OCI-LY3 (cell line): ENCODE measurements around the gene FOXI1.

Experiments
- H2AFZ ChIP-seq: fragments of 200-600, 300-600 bp; shearing (Covaris generic); 2 replicates; pipeline ENCODE4 v1.6.0; 2014; ENCODE audit warnings: antibody characterized with exemption, low read depth, low read length
- H3K27ac ChIP-seq: fragments of 200-600, 300-600 bp; sonication (generic); 2 replicates; pipeline ENCODE4 v1.5.1; 2014; ENCODE audit warnings: mild to moderate bottlenecking, low read length, moderate library complexity, mixed read lengths
- H3K27me3 ChIP-seq: fragments of 200-600, 300-600 bp; sonication (generic); 2 replicates; pipeline ENCODE4 v1.6.1; 2014; ENCODE audit warnings: low read depth, low read length, mixed read lengths
- H3K36me3 ChIP-seq: fragments of 200-600, 300-600 bp; sonication (generic); replicated peaks from 2 replicates; pipeline ENCODE3; 2014; ENCODE audit warnings: low read depth, low read length, mixed read lengths
- H3K4me1 ChIP-seq: fragments of 300-600, 200-600 bp; sonication (generic); 2 replicates; pipeline ENCODE4 v1.6.1; 2014; ENCODE audit warnings: low read length, mixed read lengths
- H3K4me2 ChIP-seq: fragments of 200-600, 300-600 bp; sonication (generic); 2 replicates; pipeline ENCODE4 v1.6.1; 2014; ENCODE audit warnings: low read length, mixed read lengths
- H3K4me3 ChIP-seq: fragments of 300-600, 200-600 bp; sonication (generic); 2 replicates; pipeline ENCODE4 v1.5.1; 2014; ENCODE audit warnings: antibody characterized with exemption, mild to moderate bottlenecking, low read length, moderate library complexity
- H3K79me2 ChIP-seq: fragments of 300-600, 200-600 bp; shearing (Covaris generic); 2 replicates; pipeline ENCODE4 v1.6.1; 2014; ENCODE audit warnings: mild to moderate bottlenecking, low read length, mixed read lengths
- H3K9ac ChIP-seq: fragments of 300-600, 200-600 bp; shearing (Covaris generic); 2 replicates; pipeline ENCODE4 v1.6.0; 2014; ENCODE audit warnings: mild to moderate bottlenecking, low read length, moderate library complexity
- H3K9me3 ChIP-seq: fragments of 200-600, 300-600 bp; shearing (Covaris generic); 2 replicates; pipeline ENCODE4 v1.6.1; 2014; ENCODE audit warnings: low read length, mixed read lengths; ENCODE audit not compliant: insufficient read depth
- H4K20me1 ChIP-seq: fragments of 200-600, 300-600 bp; sonication (generic); 2 replicates; pipeline ENCODE4 v1.6.1; 2016; ENCODE audit warnings: low read length, mixed read lengths; ENCODE audit not compliant: insufficient read depth
- EZH2phosphoT487 ChIP-seq: fragments of 200-600 bp; shearing (Covaris generic); IDR thresholded peaks from 2 replicates; pipeline ENCODE4 v1.6.1; 2018; ENCODE audit warnings: antibody characterized with exemption, mixed run types, low read depth
- TF ChIP-seq, protein P1 (sequence below): fragments of 200-600, 300-600 bp; sonication (generic); IDR thresholded peaks from 2 replicates; pipeline ENCODE4 v1.5.1; 2014; ENCODE audit warnings: antibody characterized with exemption, low read length, low read depth

FOXI1 gene

DNA sequence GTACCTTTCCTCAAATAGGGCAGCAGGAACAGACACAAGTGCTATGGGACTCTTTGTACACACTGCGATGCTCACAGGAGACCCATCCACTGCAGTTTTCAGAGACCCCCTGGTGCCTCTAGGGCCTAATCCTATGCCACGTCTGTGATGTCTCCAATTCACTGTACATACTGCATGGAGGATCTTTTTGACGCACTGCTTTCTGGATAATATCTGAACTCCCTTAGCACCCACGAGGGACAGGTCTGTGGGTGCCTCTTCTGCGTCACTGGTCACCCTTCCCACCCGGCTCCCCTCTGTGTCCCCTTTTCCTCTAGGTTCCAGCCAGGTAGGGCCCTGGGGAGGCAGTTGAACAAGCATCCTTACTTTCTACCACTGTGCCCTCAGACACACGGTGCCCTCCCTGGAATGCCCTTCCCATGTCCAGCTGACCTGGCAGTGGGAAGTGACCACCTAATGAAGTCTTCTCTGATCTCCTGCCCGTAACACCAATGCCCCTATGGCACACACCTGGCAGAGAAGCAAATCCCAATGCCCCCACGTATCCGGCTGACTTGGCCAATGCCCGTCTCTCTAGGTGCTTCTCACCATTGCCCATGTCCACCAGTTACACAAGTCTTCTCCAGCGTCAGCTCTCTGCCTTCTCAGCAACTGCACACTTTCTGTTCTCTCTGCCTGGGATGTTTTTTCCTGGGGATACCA is 41.5 kb downstream of the FOXI1 start:
- TF ChIP-seq, protein P1, sequence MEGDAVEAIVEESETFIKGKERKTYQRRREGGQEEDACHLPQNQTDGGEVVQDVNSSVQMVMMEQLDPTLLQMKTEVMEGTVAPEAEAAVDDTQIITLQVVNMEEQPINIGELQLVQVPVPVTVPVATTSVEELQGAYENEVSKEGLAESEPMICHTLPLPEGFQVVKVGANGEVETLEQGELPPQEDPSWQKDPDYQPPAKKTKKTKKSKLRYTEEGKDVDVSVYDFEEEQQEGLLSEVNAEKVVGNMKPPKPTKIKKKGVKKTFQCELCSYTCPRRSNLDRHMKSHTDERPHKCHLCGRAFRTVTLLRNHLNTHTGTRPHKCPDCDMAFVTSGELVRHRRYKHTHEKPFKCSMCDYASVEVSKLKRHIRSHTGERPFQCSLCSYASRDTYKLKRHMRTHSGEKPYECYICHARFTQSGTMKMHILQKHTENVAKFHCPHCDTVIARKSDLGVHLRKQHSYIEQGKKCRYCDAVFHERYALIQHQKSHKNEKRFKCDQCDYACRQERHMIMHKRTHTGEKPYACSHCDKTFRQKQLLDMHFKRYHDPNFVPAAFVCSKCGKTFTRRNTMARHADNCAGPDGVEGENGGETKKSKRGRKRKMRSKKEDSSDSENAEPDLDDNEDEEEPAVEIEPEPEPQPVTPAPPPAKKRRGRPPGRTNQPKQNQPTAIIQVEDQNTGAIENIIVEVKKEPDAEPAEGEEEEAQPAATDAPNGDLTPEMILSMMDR = no peak
- no peak for TF ChIP-seq EZH2phosphoT487
- Histone ChIP-seq H3K79me2 (no peaks in the 10 kb centered on the region), H3K36me3 (no peaks in the 10 kb centered on the region), H4K20me1 (no peaks in the 10 kb centered on the region), H2AFZ (no peak overlapping the region), H3K4me3 (no peak overlapping the region), H3K9ac (no peak overlapping the region), H3K4me2 (no peak overlapping the region), H3K9me3 (no peaks in the 10 kb centered on the region), H3K4me1 (peaks cover 31% of the 10 kb centered on the region), H3K27me3 (peaks cover 6% of the 10 kb centered on the region), H3K27ac (no peak overlapping the region)

DNA sequence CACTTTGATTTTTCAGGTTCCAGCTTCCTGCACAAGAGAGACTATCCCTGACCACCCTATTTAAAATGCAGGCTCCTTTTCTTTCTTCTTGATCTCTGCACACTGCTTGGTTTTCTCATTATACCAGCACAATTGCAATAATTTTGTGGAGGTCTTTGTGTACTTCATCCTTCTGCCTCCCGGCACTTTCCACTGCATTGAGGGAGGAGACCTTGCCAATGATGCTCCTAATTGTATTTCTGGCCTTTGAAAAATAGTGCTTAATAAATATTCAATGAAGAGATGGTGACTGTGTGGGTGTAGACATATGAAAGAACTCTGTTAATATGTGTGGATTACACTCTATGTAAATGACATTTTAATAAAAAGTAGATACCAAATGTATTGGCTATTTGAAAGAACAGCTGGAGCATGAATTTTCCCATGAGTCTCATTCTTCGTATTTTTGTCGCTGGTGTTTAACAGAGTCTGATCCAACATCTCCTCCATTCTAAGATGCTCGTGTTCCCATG is 42.1 kb downstream of the FOXI1 start:
- Histone ChIP-seq H3K4me3 (no peak overlapping the region), H3K36me3 (no peaks in the 10 kb centered on the region), H3K9me3 (no peaks in the 10 kb centered on the region), H3K4me2 (no peak overlapping the region), H3K27me3 (no peaks in the 10 kb centered on the region), H3K9ac (no peak overlapping the region), H3K79me2 (no peaks in the 10 kb centered on the region), H3K27ac (no peak overlapping the region), H3K4me1 (peaks cover 37% of the 10 kb centered on the region), H4K20me1 (no peaks in the 10 kb centered on the region), H2AFZ (no peak overlapping the region)
- TF ChIP-seq, protein P1 = no peak
- TF ChIP-seq EZH2phosphoT487 = no peak

DNA sequence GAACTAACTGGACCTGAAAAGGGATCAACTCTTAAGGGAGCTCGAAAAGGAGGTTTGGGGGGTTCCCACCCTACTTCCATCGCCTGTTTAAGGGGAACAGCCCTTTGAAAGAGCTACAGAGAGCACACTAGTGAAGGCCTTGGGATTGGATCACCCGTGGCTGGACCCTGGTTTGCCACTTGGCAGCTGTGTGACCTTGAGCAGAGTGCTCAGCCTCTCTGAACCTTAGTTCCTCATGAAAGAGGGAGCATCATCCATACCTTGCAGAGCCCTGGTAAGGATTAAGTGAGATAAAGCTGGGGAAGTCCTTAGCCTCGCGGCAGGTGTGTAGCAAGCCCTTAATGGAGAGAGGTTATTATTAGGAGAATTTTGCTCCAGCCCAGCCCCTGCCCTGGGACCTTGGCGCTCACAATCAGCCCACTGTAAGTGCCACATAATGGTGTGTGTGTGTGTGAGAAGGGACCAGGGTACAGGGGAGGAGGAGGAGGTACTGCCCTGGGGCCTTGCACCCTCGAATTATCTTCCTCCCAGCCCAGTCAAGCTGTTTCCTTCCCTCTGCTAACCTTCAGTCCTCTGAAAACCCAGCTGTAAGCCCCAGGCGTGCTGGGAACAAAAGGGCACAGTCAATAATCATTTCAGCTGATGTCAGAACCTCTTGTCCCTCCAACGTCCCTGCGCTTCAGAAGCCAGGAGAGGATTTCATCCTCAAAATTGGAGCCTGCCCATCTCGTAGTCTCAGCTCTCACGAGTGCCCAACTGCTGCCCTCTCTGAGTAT is 42.9 kb downstream of the FOXI1 start:
- no peaks in the 10 kb centered on the region for H3K9me3 ChIP-seq
- H3K4me3 ChIP-seq = no peak overlapping the region
- no peak overlapping the region for H3K27ac ChIP-seq
- no peaks in the 10 kb centered on the region for H3K79me2 ChIP-seq
- no peaks in the 10 kb centered on the region for H3K27me3 ChIP-seq
- H3K4me1 ChIP-seq = peaks cover 45% of the 10 kb centered on the region
- no peak for TF ChIP-seq EZH2phosphoT487
- TF ChIP-seq, protein P1 = no peak
- H2AFZ ChIP-seq = no peak overlapping the region
- no peaks in the 10 kb centered on the region for H3K36me3 ChIP-seq
- no peak overlapping the region for H3K4me2 ChIP-seq
- H4K20me1 ChIP-seq = no peaks in the 10 kb centered on the region
- H3K9ac ChIP-seq = no peak overlapping the region

- no peaks in the 10 kb centered on the region for H3K27me3 ChIP-seq
- H4K20me1 ChIP-seq = no peaks in the 10 kb centered on the region
- H3K9ac ChIP-seq = no peak overlapping the region
- no peak overlapping the region for H2AFZ ChIP-seq
- TF ChIP-seq EZH2phosphoT487 = no peak
- TF ChIP-seq, protein P1 = no peak
- no peaks in the 10 kb centered on the region for H3K36me3 ChIP-seq
- H3K4me2 ChIP-seq = no peak overlapping the region
- H3K4me3 ChIP-seq = no peak overlapping the region
- H3K79me2 ChIP-seq = no peaks in the 10 kb centered on the region
- H3K4me1 ChIP-seq = peaks cover 51% of the 10 kb centered on the region
- H3K27ac ChIP-seq = no peak overlapping the region
- H3K9me3 ChIP-seq = no peaks in the 10 kb centered on the region
Observed at GRCh38 chr5:170149206-170149515, 43.5 kb downstream of the FOXI1 start.
